ENCODE data around the gene UNC80. TPM values are rescaled to one million over a fixed set of nuclear protein-coding genes. Genes with fewer than 3 reads are reported as not detected.

Gene UNC80
- total and polyA plus RNA-seq, 2 donors (not counting 3 experiments of a cell fraction or from before 2014, with no cell fraction given) = not detected

DNA sequence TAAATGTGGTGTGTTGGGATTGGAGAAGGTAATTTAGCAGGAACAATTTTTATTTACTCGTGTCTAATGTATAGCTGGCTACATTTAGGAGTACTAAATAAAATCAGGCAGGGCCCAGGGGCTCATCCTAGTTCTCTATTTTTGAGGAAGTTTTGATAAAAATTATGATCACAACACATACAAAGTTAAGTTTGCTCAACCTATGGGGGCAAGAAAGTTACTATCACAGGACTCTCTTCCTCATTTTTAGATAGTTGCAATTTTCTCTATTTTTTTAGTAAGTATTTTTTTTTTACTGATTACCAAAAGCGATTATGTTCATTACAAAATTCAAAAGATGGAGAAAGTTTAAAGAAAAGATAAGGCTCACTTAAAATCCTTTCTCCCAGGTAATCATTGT is 170.8 kb downstream of the UNC80 start:
- POLR2A ChIA-PET = no interaction called here
- dilution Hi-C loops (cut with MboI; ENCODE audit: extremely low pct_ligation_motif_present, low sequenced_read_pairs) (no loop called here), intact Hi-C loops (cut with micrococcal nuclease) (no loop called here)
- Histone ChIP-seq H4K20me1 (replicated peaks; ENCODE audit: control insufficient read depth, extremely low read depth, insufficient read depth, low read length) (no peaks in the 10 kb centered on the region), H3K27ac (ENCODE audit: insufficient read depth, low read depth, low read length) (no peak overlapping the region), H3K27me3 (ENCODE audit: control insufficient read depth in 2 of 2, insufficient read depth in 2 of 2, low read length in 2 of 2) (no peaks in the 10 kb centered on the region), H2AFZ (ENCODE audit: low read depth, low read length) (no peak overlapping the region), H3K9me1 (replicated peaks; ENCODE audit: control insufficient read depth, extremely low read depth, insufficient read depth, low read length) (no peaks in the 10 kb centered on the region), H3K36me3 (ENCODE audit: control insufficient read depth in 2 of 2, extremely low read depth in 1 of 2, insufficient read depth in 2 of 2, low read length in 2 of 2) (no peaks in the 10 kb centered on the region), H3K4me1 (ENCODE audit: control insufficient read depth, extremely low read depth, insufficient read depth, low read length) (peaks cover 3% of the 10 kb centered on the region), H3K4me3 (replicated peaks in 1 of 3; ENCODE audit: insufficient read depth in 1 of 3, low read depth in 1 of 3, low read length in 3 of 3) (no peak overlapping the region), H3K4me2 (ENCODE audit: insufficient read depth, low read length) (no peak overlapping the region), H3K9me3 (replicated peaks; ENCODE audit: control insufficient read depth, insufficient read depth, low read length) (no peaks in the 10 kb centered on the region), H3K79me2 (ENCODE audit: control insufficient read depth, insufficient read depth, low read length) (no peaks in the 10 kb centered on the region), H3K9ac (replicated peaks; ENCODE audit: extremely low read depth, insufficient read depth, low read length) (no peak overlapping the region)
- no TSS peak for BruUV-seq (replicated peaks)
- DNase-seq (ENCODE audit: low read depth, low spot score) = no peak
- no peak for TF ChIP-seq GATA2 (IDR thresholded peaks at IDR 0.05; ENCODE audit: insufficient read depth, insufficient read length, low read depth, low read length)
- TF ChIP-seq EZH2 (IDR thresholded peaks at IDR 0.05; ENCODE audit: borderline replicate concordance, low read depth, low read length, severe bottlenecking) = no peak
- TF ChIP-seq, protein P1, sequence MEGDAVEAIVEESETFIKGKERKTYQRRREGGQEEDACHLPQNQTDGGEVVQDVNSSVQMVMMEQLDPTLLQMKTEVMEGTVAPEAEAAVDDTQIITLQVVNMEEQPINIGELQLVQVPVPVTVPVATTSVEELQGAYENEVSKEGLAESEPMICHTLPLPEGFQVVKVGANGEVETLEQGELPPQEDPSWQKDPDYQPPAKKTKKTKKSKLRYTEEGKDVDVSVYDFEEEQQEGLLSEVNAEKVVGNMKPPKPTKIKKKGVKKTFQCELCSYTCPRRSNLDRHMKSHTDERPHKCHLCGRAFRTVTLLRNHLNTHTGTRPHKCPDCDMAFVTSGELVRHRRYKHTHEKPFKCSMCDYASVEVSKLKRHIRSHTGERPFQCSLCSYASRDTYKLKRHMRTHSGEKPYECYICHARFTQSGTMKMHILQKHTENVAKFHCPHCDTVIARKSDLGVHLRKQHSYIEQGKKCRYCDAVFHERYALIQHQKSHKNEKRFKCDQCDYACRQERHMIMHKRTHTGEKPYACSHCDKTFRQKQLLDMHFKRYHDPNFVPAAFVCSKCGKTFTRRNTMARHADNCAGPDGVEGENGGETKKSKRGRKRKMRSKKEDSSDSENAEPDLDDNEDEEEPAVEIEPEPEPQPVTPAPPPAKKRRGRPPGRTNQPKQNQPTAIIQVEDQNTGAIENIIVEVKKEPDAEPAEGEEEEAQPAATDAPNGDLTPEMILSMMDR (IDR thresholded peaks at IDR 0.05; ENCODE audit: extremely low read depth in 1 of 2, insufficient read depth in 1 of 2, low read depth in 1 of 2, low read length in 2 of 2) = no peak
- TF ChIP-seq FOS (IDR thresholded peaks at IDR 0.05; ENCODE audit: borderline replicate concordance, insufficient read depth, low read length) = no peak
- TF ChIP-seq, protein P2, sequence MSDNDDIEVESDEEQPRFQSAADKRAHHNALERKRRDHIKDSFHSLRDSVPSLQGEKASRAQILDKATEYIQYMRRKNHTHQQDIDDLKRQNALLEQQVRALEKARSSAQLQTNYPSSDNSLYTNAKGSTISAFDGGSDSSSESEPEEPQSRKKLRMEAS (IDR thresholded peaks at IDR 0.05; ENCODE audit: insufficient read depth, insufficient read length) = no peak
- no peak for TF ChIP-seq MYC (IDR thresholded peaks at IDR 0.05; ENCODE audit: low read depth, low read length)
- CTCF ChIA-PET = interaction anchor here (0.9 to 2.7 kb wide), 3 partner anchors 8 to 18 kb away, joined by 3 to 14 read pairs (median 13); no protein-coding TSS in a partner anchor
- FAIRE-seq = no peak

Data from endothelial cell of umbilical vein (primary cell).